ENCODE measurements around the gene SCN1B.
A peak's percentile ranks its signal among the peaks of the same experiment; 100 is the strongest.
"Not testable (repeated sequence)": the region's sequence is repeated elsewhere in the genome, so short reads cannot be mapped to it uniquely, and the experiment has no call there.

Gene SCN1B

DNA sequence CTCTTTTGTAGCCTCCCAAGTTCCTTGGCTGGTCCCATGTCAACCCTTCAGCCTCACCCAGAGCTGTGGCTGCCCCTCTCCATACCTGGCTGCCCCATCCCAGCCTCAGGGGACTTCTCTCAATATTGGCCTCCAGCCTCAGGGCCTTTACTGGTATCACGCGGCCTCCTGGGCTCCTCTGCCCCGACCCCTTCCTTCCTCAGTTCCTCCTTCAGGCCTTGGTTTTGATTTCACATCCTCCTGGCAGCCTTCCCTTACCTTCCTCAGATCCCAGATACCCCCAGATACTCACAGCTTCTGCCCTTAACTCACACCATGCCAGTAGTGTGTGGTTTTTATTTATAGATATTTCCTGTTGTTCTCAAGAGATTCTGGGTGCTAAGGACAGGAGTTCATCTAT lies 12.8 kb upstream of the SCN1B start:
- DNase-seq (ENCODE audit: low spot score): no peak

DNA sequence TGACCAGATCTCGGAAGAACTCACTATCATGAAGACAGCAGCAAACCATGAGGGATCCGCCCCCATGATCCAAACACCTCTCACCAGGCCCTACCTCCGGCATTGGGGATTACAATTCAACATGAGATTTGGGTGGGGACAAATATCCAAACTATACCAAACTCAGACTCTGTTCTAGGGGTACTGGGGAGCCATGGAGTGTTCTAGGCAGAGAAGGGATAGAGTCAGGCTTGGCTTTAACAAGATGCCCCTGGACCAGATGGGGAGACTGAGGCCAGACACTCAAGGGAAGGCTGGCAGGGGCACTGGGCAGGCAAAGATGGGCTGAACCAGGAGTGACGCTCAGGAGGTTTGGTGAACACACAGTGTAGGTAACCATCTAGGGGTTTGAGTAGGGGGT lies 11.9 kb upstream of the SCN1B start:
- no peak for DNase-seq (ENCODE audit: low spot score)

DNA sequence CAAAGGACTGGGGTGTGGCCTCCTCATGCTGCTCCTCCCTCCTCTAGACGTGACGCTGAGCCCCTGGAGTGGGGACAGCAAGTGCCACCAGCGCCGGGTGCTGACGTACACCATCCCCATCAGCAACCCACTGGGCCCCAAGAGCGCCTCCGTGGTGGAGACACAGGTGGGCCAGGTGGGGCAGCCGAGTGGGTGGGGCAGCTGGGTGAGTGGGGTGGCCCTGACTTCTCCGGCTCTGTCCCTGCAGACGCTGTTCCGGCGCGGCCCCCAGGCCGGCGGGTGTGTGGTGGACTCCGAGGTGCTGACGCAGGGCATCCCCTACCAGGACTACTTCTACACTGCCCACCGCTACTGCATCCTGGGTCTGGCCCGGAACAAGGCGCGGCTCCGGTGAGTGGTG lies 11.1 kb upstream of the SCN1B start:
- DNase-seq (ENCODE audit: low spot score): no peak

DNA sequence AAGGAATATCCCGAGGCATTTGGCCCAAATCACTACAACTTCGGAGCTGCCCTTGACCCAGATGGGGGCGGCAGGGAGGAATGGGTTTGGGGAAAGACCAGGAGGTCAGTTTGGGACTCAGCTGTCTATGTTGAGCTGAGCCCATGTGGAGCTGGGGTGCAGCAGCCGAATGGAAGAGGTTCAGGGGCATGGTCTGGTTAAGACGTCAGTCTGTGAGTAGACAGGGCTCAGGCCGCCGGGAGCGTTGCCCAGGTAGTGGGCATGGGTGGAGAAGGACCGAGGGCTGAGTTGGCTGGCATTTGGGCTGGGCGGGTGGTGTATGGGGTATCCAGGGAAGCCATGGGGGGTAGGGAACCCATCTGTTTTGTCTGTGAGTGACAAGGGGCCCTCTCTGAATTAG lies 9.3 kb upstream of the SCN1B start:
- no peak for DNase-seq (ENCODE audit: low spot score)

DNA sequence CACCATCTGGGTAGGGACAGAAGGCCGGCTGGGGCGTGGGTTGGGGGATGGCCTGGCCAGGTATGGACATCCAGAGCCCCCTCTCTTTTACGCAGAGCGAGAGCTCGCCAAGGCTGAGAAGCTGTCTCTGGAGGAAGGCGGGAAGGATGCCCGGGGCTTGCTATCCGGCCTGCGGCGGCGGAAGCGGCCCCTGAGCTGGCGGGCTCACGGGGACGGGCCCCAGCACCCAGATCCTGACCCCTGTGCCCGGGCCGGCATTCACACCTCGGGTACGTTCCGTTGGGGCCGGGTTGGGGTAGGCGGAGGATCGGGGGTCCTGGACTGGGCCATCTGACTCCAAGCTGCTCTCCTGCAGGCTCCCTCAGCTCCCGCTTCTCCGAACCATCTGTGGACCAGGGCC lies 8.7 kb upstream of the SCN1B start:
- no peak for DNase-seq (ENCODE audit: low spot score)

DNA sequence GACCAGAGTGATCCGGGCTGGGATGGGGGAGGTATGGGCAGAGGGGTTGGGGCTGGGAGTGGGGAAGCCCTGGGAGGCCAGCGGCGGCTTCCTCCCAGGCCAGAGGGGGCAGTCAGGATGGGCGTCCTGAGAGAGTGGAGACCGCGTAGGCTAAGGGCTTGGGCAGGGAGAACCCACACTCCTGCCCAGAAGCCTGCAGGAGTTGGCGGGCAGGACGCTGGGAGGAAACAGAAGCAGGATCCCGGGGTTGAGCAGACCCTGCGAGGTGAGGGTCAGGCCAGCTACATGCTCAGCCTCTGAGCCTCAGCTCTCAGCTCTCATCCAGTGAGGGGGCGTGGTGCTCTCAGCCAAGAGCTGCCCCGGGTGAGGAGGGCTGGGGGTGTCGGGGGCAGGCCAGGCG lies 7.8 kb upstream of the SCN1B start:
- DNase-seq (ENCODE audit: low spot score): no peak

DNA sequence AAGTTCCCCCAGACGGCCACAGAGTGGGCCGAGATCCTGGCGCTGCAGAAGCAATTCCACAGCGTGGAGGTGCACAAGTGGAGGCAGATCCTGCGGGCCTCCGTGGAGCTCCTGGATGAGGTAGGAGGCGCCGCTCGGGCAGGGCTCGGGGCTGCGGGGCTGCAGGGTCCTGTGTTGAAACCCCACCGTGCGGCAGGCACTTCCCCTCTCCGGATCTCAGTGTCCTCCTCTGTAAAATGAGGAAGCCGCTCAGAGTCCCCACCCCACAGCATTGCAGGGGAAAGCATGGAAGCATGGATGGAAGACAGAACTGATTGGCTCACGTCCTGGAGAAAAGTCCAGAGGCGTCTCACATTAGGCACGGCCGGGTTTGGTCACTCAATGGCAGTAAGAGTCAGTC lies 6.8 kb upstream of the SCN1B start:
- no peak for DNase-seq (ENCODE audit: low spot score)

DNA sequence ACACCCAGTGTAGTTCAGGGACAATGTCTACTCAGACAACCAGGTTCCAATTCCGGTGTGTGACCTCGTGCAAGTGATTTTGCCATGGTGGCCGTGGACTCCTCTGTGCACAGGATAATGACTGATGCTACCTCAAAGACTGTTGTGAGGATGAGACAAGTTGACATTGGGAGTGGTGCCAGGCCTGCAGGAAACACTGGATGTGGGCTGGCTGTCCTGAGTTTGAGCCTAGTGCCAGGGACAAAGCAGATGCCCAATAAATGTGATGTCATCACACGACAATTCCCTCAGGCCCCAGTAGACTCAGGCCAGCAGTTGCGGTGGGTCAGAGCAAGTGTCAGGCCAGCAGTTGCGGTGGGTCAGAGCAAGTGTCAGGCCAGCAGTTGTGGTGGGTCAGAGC lies 6.2 kb upstream of the SCN1B start:
- DNase-seq (ENCODE audit: low spot score): no peak

DNA sequence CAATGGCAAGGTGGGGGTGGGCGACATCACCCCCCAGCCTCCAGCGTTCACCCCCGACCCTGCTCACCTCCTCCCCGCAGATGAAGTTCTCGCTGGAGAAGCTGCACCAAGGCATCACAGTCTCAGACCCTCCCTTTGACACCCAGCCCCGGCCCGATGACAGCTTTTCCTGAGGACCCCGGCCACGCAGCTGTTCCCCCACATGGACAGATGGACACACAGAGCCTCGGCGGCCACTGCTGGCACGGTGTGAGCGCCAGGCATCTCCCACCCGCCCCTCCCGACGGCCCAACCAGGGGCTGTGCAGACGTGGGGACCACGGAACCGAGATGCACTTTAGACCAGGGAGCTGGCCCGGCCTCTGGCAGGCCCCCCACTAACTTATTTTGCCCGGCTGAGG lies 4.3 kb upstream of the SCN1B start:
- DNase-seq (ENCODE audit: low spot score): no peak

DNA sequence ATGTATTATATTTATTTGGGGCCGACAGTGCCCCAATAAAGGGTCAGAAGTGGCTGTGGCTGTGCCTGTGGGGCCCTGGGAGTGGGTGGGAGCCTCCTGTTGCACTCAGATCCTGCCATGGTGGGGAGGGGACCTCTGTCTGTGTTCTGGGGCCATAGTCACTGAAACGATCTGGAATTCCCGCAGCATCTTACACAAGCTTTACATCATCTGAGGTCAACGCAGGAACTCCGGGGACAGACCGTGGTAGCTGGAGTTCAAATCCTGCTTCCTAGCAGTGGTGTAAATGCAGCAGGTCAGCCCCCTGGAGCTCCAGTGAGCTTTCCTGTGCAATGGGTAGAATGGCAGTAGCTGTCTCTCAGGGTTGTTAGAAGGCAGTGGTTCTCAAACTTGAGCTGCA lies 3.9 kb upstream of the SCN1B start:
- no peak for DNase-seq (ENCODE audit: low spot score)

DNA sequence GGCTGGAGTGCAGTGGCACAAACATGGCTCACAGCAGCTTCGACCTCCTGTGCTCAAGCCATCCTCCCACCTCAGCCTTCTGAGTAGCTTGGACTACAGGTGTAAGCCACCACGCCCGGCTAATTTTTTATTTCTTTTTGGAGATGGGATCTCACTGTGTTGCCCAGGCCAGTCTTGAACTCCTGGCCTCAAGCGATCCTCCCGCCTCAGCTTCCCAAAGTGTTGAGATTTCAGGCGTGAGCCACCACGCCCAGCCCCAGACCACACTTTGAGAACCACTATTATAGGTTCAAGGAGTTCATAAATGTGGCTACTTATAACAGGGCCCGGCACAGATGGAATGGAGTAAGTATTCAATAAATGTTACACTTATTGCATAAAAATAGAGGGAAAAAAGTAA lies 3.3 kb upstream of the SCN1B start:
- DNase-seq (ENCODE audit: low spot score): no peak

DNA sequence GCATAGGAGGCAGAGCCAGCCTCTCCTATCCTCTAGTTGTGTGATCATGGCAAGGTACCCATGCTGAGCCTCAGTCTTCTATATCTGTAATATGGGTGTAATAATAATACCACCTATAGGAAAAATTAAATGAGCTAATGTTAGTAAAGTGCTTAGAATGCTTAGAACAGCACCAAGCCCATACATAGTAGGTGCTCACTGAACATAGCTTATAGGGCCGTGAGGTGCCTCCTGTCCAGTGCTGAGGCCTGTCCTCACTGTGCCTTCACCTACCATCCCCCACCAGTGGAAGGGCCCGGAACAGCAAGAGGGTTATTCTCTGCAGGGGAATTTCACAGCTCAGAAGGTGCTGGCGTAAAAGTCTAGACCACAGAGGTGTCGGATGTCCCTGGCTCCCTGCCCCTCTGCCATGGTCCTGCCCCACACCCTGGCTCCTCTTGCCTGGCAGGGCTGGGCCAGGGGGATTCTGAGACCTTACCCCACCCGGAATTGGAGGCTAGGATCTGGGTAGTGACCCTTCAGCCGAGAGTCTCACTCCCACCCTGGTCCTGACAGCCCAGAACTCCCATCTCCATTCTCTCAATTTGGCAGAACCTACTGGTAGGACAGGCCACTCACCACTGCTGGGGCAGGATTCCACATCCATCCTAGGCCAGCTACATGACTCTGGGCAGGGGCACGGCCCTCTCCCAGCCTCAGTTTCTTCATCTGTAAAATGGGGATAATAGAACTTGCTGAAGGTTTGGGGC lies 2.2 kb upstream of the SCN1B start:
- DNase-seq (ENCODE audit: low spot score): no peak

DNA sequence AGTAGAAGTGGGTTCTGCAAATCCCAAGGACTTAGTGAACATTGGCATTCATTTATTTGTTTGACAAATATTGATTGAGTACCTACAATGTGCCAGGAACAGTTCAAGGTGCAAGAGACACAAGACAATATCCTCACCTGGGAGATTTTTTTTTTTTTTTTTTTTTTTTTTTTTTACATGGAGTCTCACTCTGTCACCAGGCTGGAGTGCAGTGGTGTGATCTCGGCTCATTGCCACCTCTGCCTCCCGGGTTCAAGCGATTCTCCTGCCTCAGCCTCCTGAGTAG lies 1.7 kb upstream of the SCN1B start:
- DNase-seq (ENCODE audit: low spot score): not testable (repeated sequence)

DNA sequence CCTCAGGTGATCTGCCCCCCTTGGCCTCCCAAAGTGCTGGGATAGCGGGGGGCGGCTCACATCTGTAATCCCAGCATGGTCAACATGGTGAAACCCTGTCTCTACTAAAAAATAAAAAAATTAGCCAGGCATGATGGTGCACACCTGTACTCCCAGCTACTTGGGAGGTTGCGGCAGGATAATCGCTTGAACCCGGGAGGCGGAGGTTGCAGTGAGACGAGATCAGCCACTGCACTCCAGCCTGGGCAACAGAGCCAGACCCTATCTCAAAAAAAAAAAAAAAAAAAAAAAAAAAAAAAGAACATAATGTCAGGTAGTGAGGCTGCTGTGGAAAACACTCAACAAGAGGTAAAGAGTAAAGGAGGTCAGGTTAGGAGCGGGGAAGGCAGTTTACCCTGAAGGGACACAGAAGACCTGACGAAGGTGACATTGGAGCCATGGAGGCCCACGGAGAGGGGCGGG lies 964 bp upstream of the SCN1B start:
- DNase-seq (ENCODE audit: low spot score): not testable (repeated sequence)

DNA sequence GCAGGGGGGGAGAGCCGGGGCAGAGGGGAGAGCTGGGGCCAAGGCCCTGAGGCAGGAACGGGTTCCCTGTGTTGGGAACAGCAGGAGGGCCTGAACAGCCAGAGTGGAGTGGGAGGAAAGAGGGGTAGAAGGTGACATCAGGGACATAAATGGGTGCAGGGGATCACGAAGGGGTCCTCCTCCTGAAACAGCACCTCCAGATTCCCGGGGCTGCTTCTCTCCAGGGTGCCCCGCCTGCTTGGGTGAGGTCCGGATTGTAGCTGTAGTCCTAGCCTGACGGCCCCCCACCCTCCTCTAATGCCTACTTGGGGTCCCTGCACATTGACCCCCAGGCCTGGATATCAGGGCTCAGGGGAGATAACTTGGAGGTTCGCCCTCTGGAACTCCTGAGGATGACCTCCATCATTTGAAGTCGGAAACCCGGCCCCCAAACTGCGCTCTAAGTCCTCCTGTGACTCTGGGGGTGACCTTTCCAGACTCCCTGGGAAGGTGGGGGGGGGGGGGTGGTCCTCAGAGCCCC lies 473 bp upstream of the SCN1B start:
- no peak for DNase-seq (ENCODE audit: low spot score)

DNA sequence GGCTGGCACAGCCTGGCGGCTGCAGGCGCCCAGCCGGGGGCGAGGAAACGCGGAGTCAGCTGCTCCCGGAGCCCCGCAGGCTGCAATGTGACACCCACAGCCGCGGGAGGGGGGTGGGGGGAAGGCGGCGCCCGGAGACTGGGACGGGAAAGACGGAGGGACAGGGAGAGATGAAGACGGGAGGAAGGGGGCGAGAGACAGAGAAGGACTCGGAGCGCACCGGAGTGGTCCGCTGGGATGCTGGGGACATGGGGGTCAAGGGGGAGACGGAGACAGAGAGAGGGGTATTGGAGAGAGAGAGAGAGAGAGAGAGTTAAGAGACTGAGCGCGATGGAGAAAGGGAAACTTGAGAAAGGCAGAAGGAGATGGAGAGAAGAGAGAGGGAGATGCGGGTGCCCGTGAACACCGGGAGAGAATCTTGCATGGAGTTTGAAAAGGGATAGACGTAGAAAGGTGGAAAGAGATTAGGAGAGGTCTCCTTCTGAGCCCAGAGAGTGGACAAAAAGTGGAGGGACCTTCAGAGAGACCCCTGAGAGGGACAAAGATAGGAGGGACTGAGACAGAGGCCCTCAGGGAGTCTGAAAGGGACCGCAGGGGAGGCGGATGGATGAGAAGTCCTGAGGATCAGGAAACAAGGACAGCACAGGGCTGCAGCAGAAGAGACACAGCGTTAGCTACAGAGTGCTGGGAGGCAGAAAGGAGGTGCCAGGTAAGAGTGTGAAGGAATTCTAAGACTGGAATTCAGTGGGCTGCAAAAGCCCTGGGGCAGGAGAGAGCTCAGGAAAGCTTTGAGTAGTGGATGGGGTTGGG lies 1.0 kb downstream of the SCN1B start:
- DNase-seq (ENCODE audit: low spot score): peak; percentile 75

DNA sequence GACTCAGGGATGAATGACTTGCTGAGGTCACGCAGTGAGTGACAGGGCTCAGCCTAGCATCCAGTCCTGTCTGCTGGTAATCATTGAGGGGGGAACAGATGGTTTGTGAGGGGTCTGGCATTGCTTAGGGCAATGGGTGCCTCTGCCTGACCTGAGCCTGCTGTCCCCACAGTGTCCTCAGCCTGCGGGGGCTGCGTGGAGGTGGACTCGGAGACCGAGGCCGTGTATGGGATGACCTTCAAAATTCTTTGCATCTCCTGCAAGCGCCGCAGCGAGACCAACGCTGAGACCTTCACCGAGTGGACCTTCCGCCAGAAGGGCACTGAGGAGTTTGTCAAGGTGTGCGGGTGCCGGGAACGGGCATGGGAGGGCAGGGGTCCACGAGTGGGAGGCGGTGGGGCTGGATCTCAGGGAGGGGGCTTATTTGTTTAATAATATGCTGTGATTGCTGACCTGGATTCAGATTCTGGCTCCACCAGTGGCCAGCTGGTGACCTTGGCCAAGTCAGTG lies 2.1 kb downstream of the SCN1B start:
- DNase-seq (ENCODE audit: low spot score): no peak

DNA sequence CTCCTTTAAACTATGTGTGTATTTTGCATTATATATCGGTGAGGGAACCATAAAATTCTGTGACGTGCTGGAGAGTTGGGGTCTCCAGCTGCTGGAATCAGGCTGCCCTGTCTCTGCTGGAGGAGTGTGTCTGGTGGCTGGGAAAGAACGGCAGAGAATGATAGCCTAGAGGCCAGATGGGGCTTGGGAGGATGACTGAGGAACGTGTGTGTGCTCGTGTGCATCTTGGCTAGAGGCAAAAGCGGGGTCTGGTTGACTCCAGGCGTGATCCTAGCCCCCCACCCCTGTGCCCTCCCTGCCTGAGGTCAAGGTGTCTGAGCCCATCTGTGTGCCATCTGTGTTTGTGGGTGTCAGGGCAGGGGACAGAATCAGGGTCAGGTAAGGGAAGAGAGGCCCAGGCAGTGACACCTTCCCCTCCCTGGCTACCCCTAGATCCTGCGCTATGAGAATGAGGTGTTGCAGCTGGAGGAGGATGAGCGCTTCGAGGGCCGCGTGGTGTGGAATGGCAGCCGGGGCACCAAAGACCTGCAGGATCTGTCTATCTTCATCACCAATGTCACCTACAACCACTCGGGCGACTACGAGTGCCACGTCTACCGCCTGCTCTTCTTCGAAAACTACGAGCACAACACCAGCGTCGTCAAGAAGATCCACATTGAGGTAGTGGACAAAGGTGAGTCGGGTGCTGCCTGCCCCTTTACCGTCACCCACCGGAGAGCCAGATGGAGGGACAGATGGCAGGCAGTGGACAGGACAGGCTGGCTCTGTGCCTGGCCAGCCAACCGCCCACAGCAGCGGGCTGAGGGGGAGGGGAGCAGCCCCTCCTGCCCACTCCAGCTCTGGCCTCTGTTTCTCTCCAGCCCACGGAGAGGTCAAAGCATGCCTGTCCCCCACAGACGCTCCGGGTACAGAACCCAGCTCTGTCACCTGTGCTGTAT lies 3.1 kb downstream of the SCN1B start:
- DNase-seq (ENCODE audit: low spot score): no peak

DNA sequence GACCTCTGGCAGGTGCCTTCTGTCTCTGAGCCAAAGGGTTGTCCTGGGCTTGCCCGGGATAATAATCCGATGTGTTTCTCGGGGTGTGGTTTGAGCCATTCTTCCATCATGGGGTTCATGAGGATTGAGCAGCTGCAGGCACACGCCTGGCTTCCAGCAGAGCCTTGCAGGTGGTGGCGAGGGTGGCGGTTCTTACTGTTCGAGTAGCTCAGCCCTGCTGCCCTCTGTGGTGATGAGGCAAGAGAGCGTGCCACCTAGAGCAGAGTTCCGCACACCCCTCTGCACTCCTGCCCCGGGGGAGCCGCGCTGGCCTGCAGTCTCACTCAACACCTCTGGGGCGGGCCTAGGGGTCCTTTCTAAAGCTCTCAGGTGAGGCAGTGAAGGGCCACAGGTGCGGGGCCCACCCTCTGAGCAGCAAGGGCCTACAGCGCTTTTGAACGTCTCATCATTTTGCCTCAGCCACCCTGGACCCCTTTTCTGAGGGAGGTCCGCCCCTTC lies 3.8 kb downstream of the SCN1B start:
- no peak for DNase-seq (ENCODE audit: low spot score)

DNA sequence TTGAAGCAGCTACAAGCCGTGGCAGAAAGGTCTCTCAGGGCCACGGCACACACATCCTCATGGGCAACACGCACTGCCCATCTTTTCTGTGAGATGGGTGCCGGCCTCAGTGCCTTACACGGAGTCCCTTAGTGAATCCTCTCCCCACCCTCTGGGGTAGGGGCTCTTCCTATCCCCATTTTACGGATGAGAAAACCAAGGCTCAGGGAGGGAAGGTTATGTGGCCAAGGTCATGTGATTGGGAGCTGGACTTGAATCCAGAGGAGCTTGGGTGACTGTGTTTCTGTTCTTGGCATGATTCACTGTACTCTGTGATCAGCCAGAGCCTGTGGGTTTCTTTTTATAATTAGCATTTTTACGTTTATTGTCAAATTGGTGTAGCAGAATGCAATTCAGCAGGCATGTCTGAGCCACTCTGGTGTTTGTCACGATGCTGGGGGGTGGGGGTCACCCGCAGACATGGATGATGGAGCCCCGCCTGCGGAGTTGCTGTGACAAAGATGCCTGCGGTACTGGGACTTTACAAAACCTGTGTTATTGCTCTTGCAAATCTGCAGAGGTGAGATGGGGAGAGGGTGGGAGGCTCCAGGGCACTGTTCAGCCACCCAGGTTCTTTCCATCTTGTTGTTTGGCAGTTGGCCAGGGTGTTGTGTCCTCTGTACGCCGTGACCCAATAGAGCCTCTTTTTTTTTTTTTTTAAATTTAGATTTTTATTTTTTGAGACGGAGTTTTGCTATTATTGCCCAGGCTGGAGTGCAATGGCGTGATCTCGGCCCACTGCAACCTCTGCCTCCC lies 4.5 kb downstream of the SCN1B start:
- DNase-seq (ENCODE audit: low spot score): no peak
